Heart left ventricle (tissue), 16 donors: ENCODE results near the gene CCDC195. TPM values are rescaled to one million over a fixed set of nuclear protein-coding genes. Genes with fewer than 3 reads are reported as not detected.

Experiments used
- ATAC-seq, 4 donors: fragments of 200-7000 bp; cut with Tn5 transposase; one replicate each; pipeline ENCODE4 v1.9.1; 2020 to 2022; ENCODE audit warnings: moderate library complexity in 4 of 4, mild to moderate bottlenecking in 3 of 4, moderate number of reproducible peaks in 1 of 4
- DNase-seq, 5 donors: peaks; one replicate each; pipeline ENCODE4 v3.0.0-alpha.2; 2020
- H3K27ac ChIP-seq, 12 donors: fragments of 200-600 bp; sonication (generic) in 4 of 12; one replicate each; pipeline versions ENCODE4 v1.5.0 to v1.8.0; 2016 to 2022; ENCODE audit warnings: mild to moderate bottlenecking in 2 of 12
- H3K27me3 ChIP-seq, 9 donors: fragments of 200-600 bp; sonication (generic) in 2 of 9; one replicate each; pipeline versions ENCODE4 v1.5.1 to v1.8.0; 2016 to 2022; ENCODE audit warnings: mild to moderate bottlenecking in 3 of 9
- H3K36me3 ChIP-seq, 9 donors: fragments of 200-600 bp; sonication (generic) in 2 of 9; one replicate each; pipeline versions ENCODE4 v1.5.0 to v1.8.0; 2018 to 2022; ENCODE audit warnings: mild to moderate bottlenecking in 2 of 9
- H3K4me1 ChIP-seq, 12 donors: fragments of 200-600 bp; sonication (generic) in 4 of 12; one replicate each; pipeline versions ENCODE4 v1.5.0 to v1.8.0; 2016 to 2022; ENCODE audit warnings: mild to moderate bottlenecking in 3 of 12
- H3K4me3 ChIP-seq, 12 donors: fragments of 200-600 bp; sonication (generic) in 4 of 12; one replicate each; pipeline versions ENCODE4 v1.5.0 to v1.8.0; 2017 to 2022; ENCODE audit warnings: mild to moderate bottlenecking in 9 of 12, moderate library complexity in 4 of 12
- H3K9me3 ChIP-seq, 12 donors: fragments of 200-600 bp; sonication (generic) in 4 of 12; one replicate each; pipeline versions ENCODE4 v1.5.0 to v1.8.0; 2016 to 2022; ENCODE audit warnings: mild to moderate bottlenecking in 1 of 12
- POLR2A ChIP-seq, 2 donors: fragments of 450-650 bp; IDR thresholded peaks; one replicate each; pipeline ENCODE4 v1.6.1; 2017; ENCODE audit warnings: antibody characterized with exemption in 2 of 2, mild to moderate bottlenecking in 2 of 2, moderate library complexity in 2 of 2
- WGBS, 4 donors: extraction: QIAGEN DNeasy Blood & Tissue Kit in 2 of 4; methylation state at CpG; one replicate each; pipeline versions ENCODE4 v1.1.5 to v1.1.7; 2013 to 2018; 5-methylcytosine and 5-hydroxymethylcytosine counted together
- intact Hi-C, 10 donors: fragments of 100-400 bp; cut with DNase I; formaldehyde crosslinking; loops; one replicate each; pipeline versions ENCODE4 v1.11.1 to v1.14.2; 2022
- polyA plus RNA-seq, 2 donors: library from polyadenylated mRNA; stranded (reverse); fragments of 200-250 nt; gene quantifications; one replicate each; pipeline ENCODE4 v1.2.3, GENCODE V29; 2013
- total RNA-seq, 9 donors: library from RNA; depleted of rRNA in 2 of 9; stranded (reverse); fragments of >200 nt in 2 of 9; fragmentation: NEBNext Ultra II Directional in 3 of 9; extraction: Animal tissue kit (Norgen Biotek cat#: 25700) in 3 of 9; gene quantifications; one replicate each; pipeline versions ENCODE4 v1.1.0 to v1.2.4, GENCODE V29; 2016 to 2023
- TF ChIP-seq, protein P1 (sequence below), 12 donors: fragments of 200-600 bp; sonication (generic) in 4 of 12; IDR thresholded peaks; one replicate each; pipeline versions ENCODE4 v1.5.0 to v1.8.0; 2018 to 2022; ENCODE audit warnings: antibody characterized with exemption in 12 of 12, mild to moderate bottlenecking in 5 of 12
- donor health status: ischemic (EF 13 %, LVEDD 7.1; RV severe dilation, severe dysfunction).
- donor health status: healthy with polysubstance abuse.
- donor health status: DM: no; HTN: yes; CAD: no.
- donor health status: DM: no; HTN: no; CAD: no.
- donor health status: ischemic (EF 25% LVEDD 6.9; RV normal size, moderate dysfunction).
- donor health status: ischemic (EF 25% LVEDD 5.7; RV mildly dilated, moderate dysfunction).
- donor health status: healthy.
- donor health status: DM: yes; HTN: yes; CAD: no.
- donor health status: ischemic (EF 35%, LVEDD 5.7; RV mildly dilated, moderate dysfunction).
- donor health status: nonischemic (EF 11% LVEDD 7.7; RV severe dilation, severe dysfunction).
- donor health status: DM: yes; HTN: yes; CAD: no.
- donor health status: PGD.
- donor health status: ischemic (EF 29% LVEDD 5.4; RV normal size, mild dysfunction).
- donor health status: nonischemic (EF 23%, LVEDD 6.1; RV moderate dilation, normal function).

CCDC195 gene
- total and polyA plus RNA-seq, 11 donors, result not detected

DNA sequence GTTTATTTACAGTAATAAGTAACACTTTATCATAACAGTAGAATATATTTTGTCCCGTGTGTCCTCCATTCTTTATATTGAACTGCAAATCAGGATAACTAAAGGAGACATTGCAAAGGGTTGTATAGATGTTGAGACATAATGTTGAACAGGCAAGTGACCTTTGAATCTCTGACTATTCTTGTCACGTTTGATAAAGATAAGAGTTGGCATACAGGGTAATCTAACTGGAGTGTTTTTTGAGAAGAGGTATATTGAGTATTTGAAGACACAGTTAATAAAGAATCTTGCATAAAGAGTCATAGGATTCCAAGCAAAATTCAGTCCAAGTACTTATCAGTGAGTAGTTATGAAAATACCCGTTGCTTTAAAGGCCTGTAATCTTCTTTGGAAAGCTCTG, 21.7 kb downstream of the CCDC195 start:
- no peak overlapping the region for H3K4me3 ChIP-seq
- no peak for ATAC-seq
- no peaks in the 10 kb centered on the region for H3K4me1 ChIP-seq
- TF ChIP-seq POLR2A (IDR thresholded peaks at IDR 0.05), result no peak
- TF ChIP-seq, protein P1, sequence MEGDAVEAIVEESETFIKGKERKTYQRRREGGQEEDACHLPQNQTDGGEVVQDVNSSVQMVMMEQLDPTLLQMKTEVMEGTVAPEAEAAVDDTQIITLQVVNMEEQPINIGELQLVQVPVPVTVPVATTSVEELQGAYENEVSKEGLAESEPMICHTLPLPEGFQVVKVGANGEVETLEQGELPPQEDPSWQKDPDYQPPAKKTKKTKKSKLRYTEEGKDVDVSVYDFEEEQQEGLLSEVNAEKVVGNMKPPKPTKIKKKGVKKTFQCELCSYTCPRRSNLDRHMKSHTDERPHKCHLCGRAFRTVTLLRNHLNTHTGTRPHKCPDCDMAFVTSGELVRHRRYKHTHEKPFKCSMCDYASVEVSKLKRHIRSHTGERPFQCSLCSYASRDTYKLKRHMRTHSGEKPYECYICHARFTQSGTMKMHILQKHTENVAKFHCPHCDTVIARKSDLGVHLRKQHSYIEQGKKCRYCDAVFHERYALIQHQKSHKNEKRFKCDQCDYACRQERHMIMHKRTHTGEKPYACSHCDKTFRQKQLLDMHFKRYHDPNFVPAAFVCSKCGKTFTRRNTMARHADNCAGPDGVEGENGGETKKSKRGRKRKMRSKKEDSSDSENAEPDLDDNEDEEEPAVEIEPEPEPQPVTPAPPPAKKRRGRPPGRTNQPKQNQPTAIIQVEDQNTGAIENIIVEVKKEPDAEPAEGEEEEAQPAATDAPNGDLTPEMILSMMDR (IDR thresholded peaks at IDR 0.05), result no peak
- no peak for DNase-seq
- no peak overlapping the region for H3K27ac ChIP-seq
- peaks cover 0 to 3% (median 0%) of the 10 kb centered on the region in 12 donors for H3K9me3 ChIP-seq
- H3K36me3 ChIP-seq, result no peaks in the 10 kb centered on the region
- WGBS, 4 donors, result 45 to 56% (median 49%) methylated on average over 3 of the region's 3 CpGs
- intact Hi-C loops, result no loop called here
- H3K27me3 ChIP-seq, result no peaks in the 10 kb centered on the region

- intact Hi-C loops, result no loop called here
- no peaks in the 10 kb centered on the region for H3K36me3 ChIP-seq
- no peak overlapping the region for H3K27ac ChIP-seq
- H3K4me1 ChIP-seq, result no peaks in the 10 kb centered on the region
- TF ChIP-seq, protein P1 (IDR thresholded peaks at IDR 0.05), result no peak
- no peak for TF ChIP-seq POLR2A (IDR thresholded peaks at IDR 0.05)
- peaks cover 0 to 3% (median 0%) of the 10 kb centered on the region in 12 donors for H3K9me3 ChIP-seq
- ATAC-seq, result no peak
- WGBS, 4 donors, result 46 to 63% (median 53%) methylated on average over 2 of the region's 2 CpGs
- no peak overlapping the region for H3K4me3 ChIP-seq
- no peak for DNase-seq
- H3K27me3 ChIP-seq, result no peaks in the 10 kb centered on the region
These were observed 24.6 kb downstream of the CCDC195 start for GRCh38 chr2:224691563-224691962.

GRCh38 chr2:224690868-224691267, 25.3 kb downstream of the CCDC195 start:
- no peaks in the 10 kb centered on the region for H3K36me3 ChIP-seq
- peaks cover 0 to 3% (median 0%) of the 10 kb centered on the region in 12 donors for H3K9me3 ChIP-seq
- no peak for DNase-seq
- TF ChIP-seq POLR2A (IDR thresholded peaks at IDR 0.05), result no peak
- TF ChIP-seq, protein P1 (IDR thresholded peaks at IDR 0.05), result no peak
- intact Hi-C loops, result no loop called here
- no peaks in the 10 kb centered on the region for H3K27me3 ChIP-seq
- H3K27ac ChIP-seq, result no peak overlapping the region
- no peaks in the 10 kb centered on the region for H3K4me1 ChIP-seq
- no peak for ATAC-seq
- H3K4me3 ChIP-seq, result no peak overlapping the region
- 58 to 62% (median 59%) methylated on average over 2 of the region's 2 CpGs for WGBS, 4 donors

- intact Hi-C loops, result no loop called here
- TF ChIP-seq, protein P1 (IDR thresholded peaks at IDR 0.05), result no peak
- no peak for TF ChIP-seq POLR2A (IDR thresholded peaks at IDR 0.05)
- no peaks in the 10 kb centered on the region for H3K4me1 ChIP-seq
- ATAC-seq (no peak), DNase-seq (no peak)
- H3K27ac ChIP-seq, result no peak overlapping the region
- H3K4me3 ChIP-seq, result no peak overlapping the region
- no peaks in the 10 kb centered on the region for H3K27me3 ChIP-seq
- H3K36me3 ChIP-seq, result no peaks in the 10 kb centered on the region
- peaks cover 0 to 3% (median 0%) of the 10 kb centered on the region in 12 donors for H3K9me3 ChIP-seq
- 63 to 71% (median 69%) methylated on average over 2 of the region's 2 CpGs for WGBS, 4 donors
These were observed 26.6 kb downstream of the CCDC195 start for GRCh38 chr2:224689539-224689938.
